AG04449 (cell line): ENCODE data around the gene GPRC6A.

Experiments
- CTCF ChIA-PET: fragments of 350-600 bp; formaldehyde crosslinking; extraction: SDS; loops from one replicate; lab custom pipeline; 2021; ENCODE audit warnings: antibody characterized with exemption; lab: Yijun Ruan, JAX
- POLR2A ChIA-PET: fragments of 400-600, 350-600 bp; formaldehyde crosslinking; extraction: SDS; loops from one replicate; lab custom pipeline; 2020; ENCODE audit warnings: antibody characterized with exemption, inconsistent platforms; lab: Yijun Ruan, JAX
- DNase-seq: peaks from one replicate; pipeline ENCODE4 v3.0.0-alpha.2; 2010; ENCODE audit warnings: low read depth, low spot score
- H3K4me3 ChIP-seq: 2 replicates; pipeline ENCODE4 v1.5.1; 2011; ENCODE audit warnings: low read depth, mild to moderate bottlenecking, control low read depth, low read length
- TF ChIP-seq, protein P1 (sequence below): IDR thresholded peaks from one replicate; pipeline ENCODE4 v1.5.1; 2011; ENCODE audit warnings: mild to moderate bottlenecking, moderate library complexity, low read length, control low read depth, inconsistent platforms; ENCODE audit not compliant: insufficient read depth; ENCODE audit errors: missing control alignments

The GPRC6A gene

DNA sequence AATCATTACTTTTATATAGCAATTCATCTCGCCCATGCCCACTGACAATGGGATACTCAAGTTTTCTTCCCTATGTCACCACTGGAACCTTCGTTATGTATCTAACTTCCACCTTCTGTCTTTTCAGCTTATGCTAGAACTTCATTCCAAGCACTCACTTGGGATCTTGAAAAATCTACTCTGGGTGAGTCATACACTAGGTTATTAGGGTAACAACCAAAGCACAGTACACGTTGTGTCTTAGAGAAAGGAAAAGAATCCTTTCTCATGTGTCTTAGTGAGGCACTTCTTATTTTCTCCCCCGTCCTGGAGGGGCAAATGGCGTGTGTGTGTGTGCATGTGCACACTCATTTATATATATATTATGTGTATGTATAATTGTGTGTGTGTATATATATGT is 45.0 kb downstream of the GPRC6A start:
- no peak overlapping the region for H3K4me3 ChIP-seq
- POLR2A ChIA-PET, result no interaction called here
- DNase-seq, result no peak
- TF ChIP-seq, protein P1, sequence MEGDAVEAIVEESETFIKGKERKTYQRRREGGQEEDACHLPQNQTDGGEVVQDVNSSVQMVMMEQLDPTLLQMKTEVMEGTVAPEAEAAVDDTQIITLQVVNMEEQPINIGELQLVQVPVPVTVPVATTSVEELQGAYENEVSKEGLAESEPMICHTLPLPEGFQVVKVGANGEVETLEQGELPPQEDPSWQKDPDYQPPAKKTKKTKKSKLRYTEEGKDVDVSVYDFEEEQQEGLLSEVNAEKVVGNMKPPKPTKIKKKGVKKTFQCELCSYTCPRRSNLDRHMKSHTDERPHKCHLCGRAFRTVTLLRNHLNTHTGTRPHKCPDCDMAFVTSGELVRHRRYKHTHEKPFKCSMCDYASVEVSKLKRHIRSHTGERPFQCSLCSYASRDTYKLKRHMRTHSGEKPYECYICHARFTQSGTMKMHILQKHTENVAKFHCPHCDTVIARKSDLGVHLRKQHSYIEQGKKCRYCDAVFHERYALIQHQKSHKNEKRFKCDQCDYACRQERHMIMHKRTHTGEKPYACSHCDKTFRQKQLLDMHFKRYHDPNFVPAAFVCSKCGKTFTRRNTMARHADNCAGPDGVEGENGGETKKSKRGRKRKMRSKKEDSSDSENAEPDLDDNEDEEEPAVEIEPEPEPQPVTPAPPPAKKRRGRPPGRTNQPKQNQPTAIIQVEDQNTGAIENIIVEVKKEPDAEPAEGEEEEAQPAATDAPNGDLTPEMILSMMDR, result no peak
- CTCF ChIA-PET, result no interaction called here

DNA sequence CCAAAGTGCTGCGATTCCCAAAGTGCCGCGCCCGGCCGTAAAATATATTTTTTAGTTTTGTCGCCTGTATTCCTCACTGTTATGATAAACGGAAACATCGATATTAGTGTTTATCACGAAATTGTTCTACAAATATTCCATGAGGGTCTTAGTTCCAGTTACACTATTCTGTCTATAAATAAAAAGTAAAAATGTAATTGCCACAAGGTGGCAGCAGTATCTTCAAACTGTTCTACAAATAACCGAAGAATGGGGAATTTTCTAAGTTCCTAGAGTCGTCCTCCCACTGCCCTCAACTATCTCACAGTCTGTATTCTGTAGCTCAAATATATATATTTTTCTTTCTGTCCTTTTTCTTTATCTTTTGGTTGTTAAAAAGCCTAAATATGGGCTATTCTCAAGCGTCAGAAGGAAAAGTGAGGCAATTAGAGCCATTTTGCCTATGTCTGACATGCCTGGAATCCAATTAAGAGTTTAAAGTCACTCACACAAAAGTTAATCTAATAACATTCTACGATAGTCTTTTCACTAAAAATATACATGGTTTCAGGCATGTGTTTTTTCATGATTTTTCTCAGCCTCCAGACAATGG is 49.2 kb downstream of the GPRC6A start:
- POLR2A ChIA-PET, result no interaction called here

DNA sequence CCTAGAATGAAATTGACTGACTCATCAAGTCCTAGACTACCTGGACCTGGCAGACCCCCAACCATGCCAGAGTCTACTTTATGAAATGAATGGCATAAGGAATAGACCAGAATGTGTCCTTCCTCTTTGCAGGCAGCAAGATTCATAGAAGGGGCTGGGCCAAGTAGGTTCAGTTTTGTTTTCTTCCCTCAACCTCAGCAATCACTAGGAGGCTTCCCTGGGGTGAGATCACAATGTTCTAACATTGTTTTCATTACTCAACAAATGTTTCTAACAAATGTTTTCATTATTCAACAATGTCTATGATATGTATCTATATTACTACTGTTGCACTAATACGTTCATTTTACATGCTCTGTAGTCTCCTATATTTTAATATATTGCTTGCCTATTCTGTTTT is 55.0 kb downstream of the GPRC6A start:
- ChIA-PET CTCF (no interaction called here), POLR2A (no interaction called here)
- DNase-seq, result no peak
- H3K4me3 ChIP-seq, result no peak overlapping the region
- TF ChIP-seq, protein P1, result no peak

More for the DNA sequence above, 49.2 kb downstream of the GPRC6A start:
- CTCF ChIA-PET, result interaction anchor here (0.7 to 3.1 kb wide), 8 partner anchors 8 to 72 kb away, joined by 3 to 30 read pairs (median 4); partner anchors contain the start of gene FAM162B
- DNase-seq, result no peak
- TF ChIP-seq, protein P1, result peak; percentile 7
- no peak overlapping the region for H3K4me3 ChIP-seq

DNA sequence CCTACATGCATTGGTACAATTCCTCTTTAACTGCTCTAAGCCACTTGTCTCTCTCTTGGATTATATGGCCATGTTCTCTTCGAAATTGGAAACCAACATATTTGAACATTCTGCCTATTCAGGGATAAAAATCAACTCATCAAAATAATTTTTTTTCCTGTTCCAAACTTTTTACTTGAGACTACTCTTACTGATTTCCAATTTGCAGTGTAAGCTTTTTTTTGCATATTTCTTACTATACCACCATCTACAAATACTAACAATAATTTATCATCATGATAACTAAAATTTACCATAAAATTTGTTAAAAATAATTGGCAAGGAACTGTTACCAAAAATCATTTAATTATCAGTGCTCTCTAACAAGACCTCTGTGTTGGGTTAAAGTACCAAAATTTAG is 56.4 kb downstream of the GPRC6A start:
- DNase-seq, result no peak
- TF ChIP-seq, protein P1, result no peak
- no peak overlapping the region for H3K4me3 ChIP-seq
- POLR2A ChIA-PET, result no interaction called here
- CTCF ChIA-PET, result no interaction called here

DNA sequence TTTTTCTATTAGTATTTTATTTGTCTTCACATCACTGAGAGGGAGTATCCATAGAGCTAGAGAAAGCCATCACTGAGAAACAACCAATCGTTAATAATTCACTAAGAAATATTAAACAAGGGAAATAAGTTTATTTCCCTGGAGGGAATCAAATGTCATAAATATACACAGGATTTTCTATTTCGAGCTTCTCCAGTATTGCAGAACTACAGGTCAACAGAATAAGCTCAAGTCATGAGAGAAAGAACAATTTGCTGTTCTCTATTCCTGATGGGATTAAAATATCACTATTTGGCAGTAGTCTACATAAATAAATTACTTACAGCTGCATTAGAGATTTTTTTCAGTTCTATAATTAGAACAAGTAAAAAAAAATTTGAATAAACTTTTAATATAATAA is 61.2 kb downstream of the GPRC6A start:
- ChIA-PET POLR2A (no interaction called here), CTCF (interaction anchor here (4.5 kb wide), 1 partner anchor 11 kb away, joined by 30 read pairs; no protein-coding TSS in a partner anchor)
- TF ChIP-seq, protein P1, result no peak
- H3K4me3 ChIP-seq, result no peak overlapping the region
- DNase-seq, result no peak

DNA sequence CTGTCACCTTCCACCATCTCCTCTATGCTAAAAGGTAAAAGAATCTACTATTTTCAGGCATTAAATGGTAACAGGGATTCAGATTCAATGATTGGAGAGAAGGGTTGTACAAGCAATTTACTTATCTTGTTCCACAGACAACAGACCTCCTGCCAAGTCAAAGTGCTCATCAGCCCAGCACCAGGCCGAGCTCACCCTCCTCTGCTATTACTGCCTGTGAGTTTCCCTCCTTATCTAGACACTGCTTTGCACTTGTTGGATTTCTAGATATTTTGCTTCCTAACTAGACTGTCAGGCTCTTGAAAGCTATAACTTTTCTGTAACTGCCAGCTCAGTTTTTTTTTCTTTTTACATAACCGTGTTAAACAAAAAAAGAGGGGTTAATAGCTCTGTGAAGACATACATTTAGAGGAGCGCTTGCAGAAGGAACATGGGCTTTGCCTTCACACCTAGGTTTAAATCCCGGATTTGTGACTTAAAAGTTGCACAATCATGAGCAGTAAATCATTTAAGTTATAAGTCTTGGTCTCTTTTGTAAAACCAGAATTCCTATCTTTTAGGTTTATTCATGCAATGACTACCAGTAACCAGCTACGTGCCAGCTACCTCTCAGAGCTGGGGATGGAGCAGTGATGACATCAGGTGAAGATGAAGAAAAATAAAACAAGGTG is 62.2 kb downstream of the GPRC6A start:
- CTCF ChIA-PET, result interaction anchor here (1.9 to 4.5 kb wide), 2 partner anchors 12 to 550 kb away, joined by 4 to 30 read pairs; no protein-coding TSS in a partner anchor
- TF ChIP-seq, protein P1, result no peak
- POLR2A ChIA-PET, result no interaction called here
- H3K4me3 ChIP-seq, result no peak overlapping the region
- DNase-seq, result no peak
